ENCODE results near the gene ADGRD1. TPM values are rescaled to one million over a fixed set of nuclear protein-coding genes. Genes with fewer than 3 reads are reported as not detected.

ADGRD1 gene
- polyA plus RNA-seq, 1 of the 3 experiments (the other 2 are of a cell fraction) = not detected

GRCh38 chr12:131111446-131111845 lies 157.7 kb downstream of the ADGRD1 start (continued):
- TF ChIP-seq EP300 (IDR thresholded peaks at IDR 0.05; ENCODE audit: borderline replicate concordance in 1 of 2, low read depth in 1 of 2, low read length in 1 of 2) = no peak
- no peak for TF ChIP-seq IRF3 (IDR thresholded peaks at IDR 0.05; ENCODE audit: low read depth, low read length)
- no peak for TF ChIP-seq YY1 (IDR thresholded peaks at IDR 0.05; ENCODE audit: low read depth)

- Histone ChIP-seq H3K27ac (ENCODE audit: low read depth in 2 of 2, low read length in 1 of 2) (no peak overlapping the region), H3K79me2 (ENCODE audit: insufficient read depth) (no peaks in the 10 kb centered on the region), H3K9me3 (no peaks in the 10 kb centered on the region), H3F3A (replicated peaks; ENCODE audit: insufficient read depth) (no peaks in the 10 kb centered on the region), H3K9me2 (no peaks in the 10 kb centered on the region), H3K9ac (no peak overlapping the region), H3K4me2 (no peak overlapping the region), H3K36me3 (replicated peaks in 1 of 2; ENCODE audit: control insufficient read depth in 1 of 2, insufficient read depth in 2 of 2, low read length in 1 of 2) (no peaks in the 10 kb centered on the region), H4K20me1 (ENCODE audit: insufficient read depth) (no peaks in the 10 kb centered on the region), H2AFZ (ENCODE audit: low read depth) (no peak overlapping the region), H3K4me3 (ENCODE audit: low read depth in 2 of 2, low read length in 1 of 2) (no peak overlapping the region), H3K4me1 (ENCODE audit: control insufficient read depth in 1 of 2, insufficient read depth in 2 of 2, low read depth in 1 of 2, low read length in 1 of 2) (peaks cover 0 to 29% of the 10 kb centered on the region in 2 experiments; a peak in 2 of 4 replicates), H3K27me3 (ENCODE audit: insufficient read depth) (no peaks in the 10 kb centered on the region)
- TF ChIP-seq RAD21 (IDR thresholded peaks at IDR 0.05; ENCODE audit: low read length) (peak; percentile 34; the same call in 1 of the 2 replicates), FOXJ3 (CRISPR knock-in tag; IDR thresholded peaks at IDR 0.05) (peak; percentile 33; the same call in 1 of the 2 replicates), JUND (IDR thresholded peaks at IDR 0.05) (no peak), RXRA (IDR thresholded peaks at IDR 0.05; ENCODE audit: borderline replicate concordance, low read depth) (no peak), PBX3 (IDR thresholded peaks at IDR 0.05) (no peak), GABPA (IDR thresholded peaks at IDR 0.05; ENCODE audit: low read depth) (no peak)
- ChIA-PET POLR2A (no interaction called here), CTCF (interaction anchor here (0.6 to 11.0 kb wide), 9 partner anchors 7 to 722 kb away, joined by 3 to 135 read pairs (median 7); no protein-coding TSS in a partner anchor)
- WGBS (ENCODE audit: low lambda C conversion rate) = 8% methylated on average over 1 of the region's 1 CpG
- peak; percentile 57 for DNase-seq
Observed at GRCh38 chr12:131112021-131112420, 158.3 kb downstream of the ADGRD1 start.

GRCh38 chr12:131112700-131113290 lies 159.1 kb downstream of the ADGRD1 start:
- Histone ChIP-seq H3K4me1 (ENCODE audit: control insufficient read depth in 1 of 2, insufficient read depth in 2 of 2, low read depth in 1 of 2, low read length in 1 of 2) (peaks cover 0 to 29% of the 10 kb centered on the region in 2 experiments; a peak in 2 of 4 replicates), H3K4me3 (ENCODE audit: low read depth in 2 of 2, low read length in 1 of 2) (no peak overlapping the region), H3K9me3 (no peaks in the 10 kb centered on the region), H3F3A (replicated peaks; ENCODE audit: insufficient read depth) (no peaks in the 10 kb centered on the region), H3K79me2 (ENCODE audit: insufficient read depth) (no peaks in the 10 kb centered on the region), H3K27me3 (ENCODE audit: insufficient read depth) (no peaks in the 10 kb centered on the region), H3K9me2 (no peaks in the 10 kb centered on the region), H3K9ac (no peak overlapping the region), H3K27ac (ENCODE audit: low read depth in 2 of 2, low read length in 1 of 2) (no peak overlapping the region), H3K36me3 (replicated peaks in 1 of 2; ENCODE audit: control insufficient read depth in 1 of 2, insufficient read depth in 2 of 2, low read length in 1 of 2) (no peaks in the 10 kb centered on the region), H4K20me1 (ENCODE audit: insufficient read depth) (no peaks in the 10 kb centered on the region), H2AFZ (ENCODE audit: low read depth) (no peak overlapping the region), H3K4me2 (no peak overlapping the region)
- no peak for DNase-seq
- CTCF ChIA-PET = interaction anchor here (0.8 to 11.0 kb wide), 11 partner anchors 8 to 721 kb away, joined by 3 to 135 read pairs (median 5); no protein-coding TSS in a partner anchor
- no peak for TF ChIP-seq PBX3 (IDR thresholded peaks at IDR 0.05)
- TF ChIP-seq NRF1 (IDR thresholded peaks at IDR 0.05; ENCODE audit: low read depth, low read length) = no peak
- no peak for TF ChIP-seq FOXM1 (IDR thresholded peaks at IDR 0.05; ENCODE audit: low read depth)
- no peak for TF ChIP-seq EZH2phosphoT487 (IDR thresholded peaks at IDR 0.05; ENCODE audit: borderline replicate concordance, low read depth)
- no peak for TF ChIP-seq EP300 (IDR thresholded peaks at IDR 0.05; ENCODE audit: borderline replicate concordance in 1 of 2, low read depth in 1 of 2, low read length in 1 of 2)
- TF ChIP-seq REST (IDR thresholded peaks at IDR 0.05; ENCODE audit: low read depth, low read length) = no peak
- TF ChIP-seq RAD21 (IDR thresholded peaks at IDR 0.05; ENCODE audit: low read length) = no peak
- TF ChIP-seq ELF1 (IDR thresholded peaks at IDR 0.05) = no peak
- no peak for TF ChIP-seq YY1 (IDR thresholded peaks at IDR 0.05; ENCODE audit: low read depth)
- TF ChIP-seq CTCF (IDR thresholded peaks at IDR 0.05) = no peak
- POLR2A ChIA-PET = no interaction called here
- 45% methylated on average over 4 of the region's 4 CpGs for WGBS (ENCODE audit: low lambda C conversion rate)

Measured in SK-N-SH (cell line).